Stimulated activated CD4-positive, alpha-beta T cell treated with anti-CD3 and anti-CD28 coated beads, Interleukin-15, amount 100 ng/mL, for 1 hour (primary cell): ENCODE results near the gene PPP1R1A.

ENCODE experiments used
- DNase-seq, 2 donors: peaks; one replicate each; pipeline ENCODE4 v3.0.0-alpha.2; 2020; ENCODE audit warnings: low read depth in 1 of 2, low spot score in 1 of 2

Gene PPP1R1A

DNA sequence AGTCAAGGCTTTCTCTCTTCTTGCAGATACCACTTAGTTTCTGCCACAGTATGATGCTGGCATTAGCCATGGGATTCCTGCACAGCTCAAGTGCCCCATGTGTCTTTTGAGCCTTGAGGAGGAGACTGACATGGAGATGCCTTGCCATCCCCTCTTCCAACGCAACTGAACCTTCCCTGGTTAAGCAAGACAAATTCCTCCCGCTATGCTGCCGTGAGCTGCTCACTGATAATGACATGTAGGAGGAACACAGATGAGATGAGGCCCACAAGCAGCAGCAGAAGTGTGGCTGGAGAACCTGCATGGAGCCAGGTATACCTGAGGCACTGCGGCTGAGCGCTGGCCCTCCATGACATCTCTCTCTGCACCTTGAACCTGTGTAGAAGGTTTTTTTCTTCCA lies 15.4 kb upstream of the PPP1R1A start:
- DNase-seq, result no peak

DNA sequence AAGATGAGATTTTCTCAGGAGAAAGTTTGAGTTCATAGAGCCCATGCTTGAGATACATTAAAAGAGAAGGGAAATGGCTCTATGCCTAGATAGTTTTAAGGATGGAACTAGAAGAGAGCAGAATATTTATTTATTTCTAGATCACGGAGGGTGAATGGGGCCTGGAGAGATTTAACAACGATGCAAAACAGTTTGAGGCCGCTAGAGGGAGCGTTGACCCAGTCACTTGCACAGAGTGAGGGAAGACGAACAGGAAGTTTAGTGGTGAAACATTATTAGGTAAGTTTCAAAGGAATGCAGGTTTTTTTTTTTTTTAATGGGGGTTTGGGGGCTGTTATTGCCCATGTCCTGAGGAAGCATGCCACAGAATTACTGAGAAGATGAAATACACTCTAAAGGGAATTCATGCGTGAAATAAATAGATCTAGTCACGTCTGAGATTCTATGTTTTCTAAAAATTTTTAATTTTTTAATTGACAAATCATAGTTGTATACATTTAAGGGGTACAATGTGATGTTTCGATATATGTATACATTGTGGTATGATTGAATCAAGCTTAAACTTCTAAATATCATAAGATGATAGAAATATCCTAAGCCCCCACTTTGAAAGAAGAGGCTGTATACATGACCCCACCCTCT lies 14.8 kb upstream of the PPP1R1A start:
- peak in 1 of 2 donors; percentile 28 for DNase-seq

DNA sequence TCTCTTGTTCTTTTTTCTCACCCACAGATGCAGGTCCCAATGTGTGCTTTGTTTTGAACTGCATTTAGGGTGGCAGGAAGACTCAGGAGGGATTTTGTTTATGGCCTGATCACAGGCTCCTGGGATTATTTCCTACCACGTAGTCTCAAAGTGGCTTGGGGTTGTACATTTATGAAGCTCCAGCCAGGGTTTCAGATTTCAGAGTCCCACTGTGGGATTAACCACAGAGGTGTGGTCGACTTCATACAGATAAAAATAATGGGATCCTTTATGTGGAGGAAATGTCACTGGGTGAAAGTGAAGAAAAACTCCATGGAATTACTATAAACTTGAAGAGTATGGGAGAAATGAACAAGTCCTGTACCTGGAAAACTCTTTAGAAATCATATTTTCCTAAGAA lies 14.2 kb upstream of the PPP1R1A start:
- DNase-seq, result no peak

- no peak for DNase-seq
These were observed 13.4 kb upstream of the PPP1R1A start for GRCh38 chr12:54601841-54602240.

GRCh38 chr12:54598970-54599369 lies 10.5 kb upstream of the PPP1R1A start:
- no peak for DNase-seq

GRCh38 chr12:54596526-54596946 lies 8.1 kb upstream of the PPP1R1A start:
- DNase-seq, result peak; percentile 19 to 36

- DNase-seq, result no peak
These were observed 7.0 kb upstream of the PPP1R1A start for GRCh38 chr12:54595471-54595870.

DNA sequence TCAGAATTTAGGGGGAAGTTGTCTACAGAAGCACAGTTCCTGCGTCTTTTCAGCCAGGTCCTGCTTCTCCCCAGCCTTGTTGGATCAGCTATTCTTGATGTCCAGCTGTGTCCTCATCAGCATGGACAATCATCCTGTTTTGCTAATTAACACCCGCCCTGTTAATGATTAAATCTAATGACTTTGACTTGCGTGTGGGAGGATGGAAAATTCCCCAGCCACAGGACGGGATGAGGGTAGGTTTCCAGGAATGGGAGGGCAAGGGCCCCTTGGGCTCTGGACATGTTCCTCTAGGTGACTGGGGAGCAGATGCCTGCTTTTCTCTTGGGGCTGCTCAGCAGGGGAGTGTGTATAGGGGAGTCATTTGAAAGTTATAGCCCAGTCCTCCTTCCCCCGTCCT lies 5.3 kb upstream of the PPP1R1A start:
- DNase-seq, result no peak

DNA sequence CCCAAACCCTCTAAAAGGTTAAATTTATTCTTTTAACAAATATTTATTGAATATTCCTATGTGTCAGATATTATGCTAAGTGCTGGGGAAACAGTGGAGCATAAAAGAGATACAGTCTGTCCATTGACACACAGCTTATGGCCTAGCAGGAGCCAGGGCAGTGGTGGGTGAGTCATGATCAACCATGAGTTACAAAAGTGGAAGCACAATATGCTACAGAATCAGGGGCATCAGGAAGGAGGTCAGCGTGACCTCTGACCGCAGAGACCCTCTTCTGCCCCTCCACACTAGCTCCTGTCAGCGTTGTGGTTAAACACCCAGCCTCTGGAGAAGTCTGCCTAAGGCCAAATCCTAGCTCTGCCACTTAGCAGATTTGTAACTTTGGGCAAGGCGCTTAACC lies 4.7 kb upstream of the PPP1R1A start:
- DNase-seq, result no peak

DNA sequence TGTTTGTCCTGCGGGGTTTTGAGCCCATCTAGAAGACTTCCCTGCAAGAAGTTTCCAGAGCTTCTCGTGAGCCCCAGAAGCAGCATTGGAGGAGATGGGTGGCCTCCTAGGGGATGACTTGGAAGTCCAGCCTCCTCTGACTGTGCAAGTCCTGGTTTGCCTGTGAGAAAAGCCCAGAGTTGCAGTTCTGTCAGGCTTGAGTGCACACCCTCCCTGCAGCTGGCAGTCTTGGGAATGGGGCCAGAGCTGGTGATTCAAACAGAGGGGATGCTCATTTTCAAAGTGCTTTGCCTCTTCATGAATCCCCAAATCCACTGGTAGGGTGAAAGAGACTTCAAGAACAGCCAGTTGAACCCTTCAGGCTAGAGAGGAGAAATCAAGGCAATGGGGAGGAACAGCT lies 3.9 kb upstream of the PPP1R1A start:
- no peak for DNase-seq

GRCh38 chr12:54590978-54591591 lies 2.6 kb upstream of the PPP1R1A start:
- no peak for DNase-seq

- DNase-seq, result no peak
These were observed 1.5 kb upstream of the PPP1R1A start for GRCh38 chr12:54589964-54590363.

DNA sequence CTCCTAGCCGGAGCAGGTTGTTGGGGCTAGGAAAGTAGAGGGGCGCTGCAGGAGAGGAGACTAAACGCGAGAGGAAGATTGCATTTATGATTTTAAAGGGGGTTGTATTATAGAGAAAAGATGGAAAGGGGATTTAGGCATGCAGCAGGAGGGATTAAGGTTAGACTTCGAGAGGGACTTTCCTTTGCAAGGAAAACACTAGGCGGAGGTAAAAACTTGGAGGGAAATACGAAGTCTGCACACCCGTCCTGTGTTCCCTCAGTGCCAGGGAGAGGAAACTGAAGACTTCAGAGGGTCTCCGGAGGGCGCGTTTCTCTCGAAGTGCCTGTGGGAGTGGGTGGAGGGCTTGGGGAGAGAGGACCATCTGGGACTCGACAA lies 420 bp upstream of the PPP1R1A start:
- no peak for DNase-seq

GRCh38 chr12:54587315-54587873 lies 1.1 kb downstream of the PPP1R1A start:
- DNase-seq, result no peak

DNA sequence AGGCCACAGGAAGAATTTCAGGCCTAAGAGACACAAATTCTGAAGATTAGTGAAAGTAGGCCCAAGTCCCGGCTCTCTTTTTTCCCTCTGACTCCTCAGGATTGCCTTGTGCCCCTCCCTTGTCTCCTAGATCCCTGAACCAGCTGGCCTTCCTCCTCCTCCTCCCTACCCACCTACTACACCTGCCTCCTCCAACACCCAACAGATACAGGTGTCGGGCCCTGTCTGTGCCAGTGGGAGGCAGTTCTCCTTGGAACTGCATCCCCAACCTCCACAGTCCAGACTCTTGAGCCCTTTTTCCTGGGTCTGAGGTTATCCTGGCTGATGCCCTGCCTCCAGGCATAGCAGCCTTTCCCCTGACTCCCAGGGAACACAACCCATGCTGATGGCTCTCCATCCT lies 1.8 kb downstream of the PPP1R1A start:
- no peak for DNase-seq

DNA sequence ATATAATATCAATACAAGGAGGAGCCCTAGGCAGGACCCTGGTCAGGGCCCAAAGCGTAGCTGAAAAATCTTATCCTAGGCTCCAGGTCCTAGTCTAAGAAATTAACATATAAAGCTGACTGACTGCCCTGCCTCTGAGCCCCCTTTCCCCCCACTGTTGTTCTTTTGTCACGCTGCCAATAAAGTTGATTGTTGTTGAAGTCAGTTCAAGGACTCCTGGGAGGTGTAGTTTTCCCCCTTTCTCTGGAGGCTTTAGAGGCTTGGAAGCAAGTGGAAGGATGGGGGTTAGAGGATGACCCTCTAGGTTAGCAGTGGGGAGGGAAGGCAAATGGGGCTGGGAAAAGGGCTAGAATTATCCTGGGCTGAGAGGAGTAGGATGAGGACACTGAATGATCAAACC lies 3.2 kb downstream of the PPP1R1A start:
- no peak for DNase-seq

- no peak for DNase-seq
These were observed 4.3 kb downstream of the PPP1R1A start for GRCh38 chr12:54584128-54584527.

GRCh38 chr12:54583726-54584125 lies 4.7 kb downstream of the PPP1R1A start:
- no peak for DNase-seq

DNA sequence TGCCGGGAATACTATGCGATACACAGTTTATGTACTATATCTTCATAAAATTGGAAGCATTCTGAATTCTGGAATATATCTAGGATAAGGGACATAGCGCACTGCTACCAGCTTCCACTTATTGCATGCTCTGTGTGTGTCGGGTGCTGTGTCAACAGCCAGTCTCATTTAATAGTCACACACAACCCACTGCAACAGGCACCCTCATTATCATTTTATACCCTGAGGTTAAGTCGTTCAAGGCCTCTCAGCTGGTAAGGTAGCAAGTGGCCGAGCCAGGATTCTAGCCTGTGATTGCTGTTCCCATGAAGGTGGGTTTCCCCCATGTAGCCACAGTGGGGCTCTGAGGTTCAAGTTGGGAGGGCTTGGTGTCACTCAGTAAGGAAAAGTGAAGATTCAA lies 7.0 kb downstream of the PPP1R1A start:
- DNase-seq, result no peak

- peak; percentile 64 to 77 for DNase-seq
These were observed 8.6 kb downstream of the PPP1R1A start for GRCh38 chr12:54579696-54580333.

DNA sequence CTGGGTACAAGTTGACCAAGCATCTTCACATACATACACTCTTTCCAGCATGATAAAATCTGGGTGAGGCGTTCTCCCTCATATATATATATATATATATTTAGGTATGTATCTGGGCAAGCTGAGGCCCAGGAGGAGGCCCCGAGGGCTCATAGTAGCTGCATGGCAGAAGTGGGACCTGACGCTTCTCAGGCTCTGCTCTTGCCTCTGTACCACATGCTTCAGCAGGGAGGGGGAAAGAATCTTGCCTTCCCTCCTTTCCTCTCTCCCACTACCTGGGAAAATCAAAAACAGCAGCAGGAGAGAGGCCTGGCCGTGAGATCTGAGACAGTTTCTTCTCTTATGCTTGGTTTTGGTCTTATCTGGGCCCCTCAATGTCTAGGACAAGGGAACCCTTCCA lies 9.2 kb downstream of the PPP1R1A start:
- no peak for DNase-seq

DNA sequence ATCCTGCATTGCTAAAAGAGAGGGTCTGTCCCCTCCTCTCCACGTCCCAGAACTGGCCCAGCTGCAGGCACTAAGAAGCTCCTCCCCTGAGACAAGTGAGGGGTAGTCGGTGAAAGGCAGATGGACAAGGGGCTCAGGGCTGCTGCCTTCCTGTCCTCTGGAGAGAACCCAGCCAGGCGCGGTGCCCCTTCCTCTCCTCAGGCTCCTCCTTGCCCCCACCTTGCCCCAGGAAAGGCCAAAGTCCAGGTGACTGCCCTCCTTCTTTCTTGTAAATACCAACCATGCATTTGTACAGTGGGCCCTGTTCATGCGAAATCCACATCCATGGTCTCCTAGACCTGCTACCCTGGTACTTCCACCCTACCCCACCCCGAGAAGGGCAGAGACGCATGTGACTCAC lies 9.7 kb downstream of the PPP1R1A start:
- no peak for DNase-seq
